Measurements from ENCODE around the gene ZNF45.

DNA sequence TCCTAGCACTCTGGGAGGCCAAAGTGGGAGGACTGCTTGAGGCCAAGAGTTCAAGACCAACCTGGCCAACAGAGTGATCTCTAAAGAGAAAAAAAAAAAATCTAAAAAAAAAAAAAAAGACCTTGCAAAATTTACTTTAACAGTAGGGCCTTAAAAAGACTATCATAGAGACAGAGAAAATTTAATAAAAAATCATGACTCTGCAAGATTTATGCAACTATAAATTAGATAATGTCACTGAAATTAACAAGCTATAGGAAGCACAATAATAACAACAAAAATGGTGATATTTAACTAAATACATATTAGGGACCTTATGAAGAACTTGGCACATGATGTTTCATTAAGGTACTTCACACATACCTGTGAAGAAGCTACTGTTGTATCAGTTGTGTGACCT lies 11.2 kb downstream of the ZNF45 start:
- no peak for TF ChIP-seq POLR2A (IDR thresholded peaks at IDR 0.05)
- TF ChIP-seq POLR2AphosphoS5 (IDR thresholded peaks at IDR 0.05): no peak
- TF ChIP-seq, protein P1, sequence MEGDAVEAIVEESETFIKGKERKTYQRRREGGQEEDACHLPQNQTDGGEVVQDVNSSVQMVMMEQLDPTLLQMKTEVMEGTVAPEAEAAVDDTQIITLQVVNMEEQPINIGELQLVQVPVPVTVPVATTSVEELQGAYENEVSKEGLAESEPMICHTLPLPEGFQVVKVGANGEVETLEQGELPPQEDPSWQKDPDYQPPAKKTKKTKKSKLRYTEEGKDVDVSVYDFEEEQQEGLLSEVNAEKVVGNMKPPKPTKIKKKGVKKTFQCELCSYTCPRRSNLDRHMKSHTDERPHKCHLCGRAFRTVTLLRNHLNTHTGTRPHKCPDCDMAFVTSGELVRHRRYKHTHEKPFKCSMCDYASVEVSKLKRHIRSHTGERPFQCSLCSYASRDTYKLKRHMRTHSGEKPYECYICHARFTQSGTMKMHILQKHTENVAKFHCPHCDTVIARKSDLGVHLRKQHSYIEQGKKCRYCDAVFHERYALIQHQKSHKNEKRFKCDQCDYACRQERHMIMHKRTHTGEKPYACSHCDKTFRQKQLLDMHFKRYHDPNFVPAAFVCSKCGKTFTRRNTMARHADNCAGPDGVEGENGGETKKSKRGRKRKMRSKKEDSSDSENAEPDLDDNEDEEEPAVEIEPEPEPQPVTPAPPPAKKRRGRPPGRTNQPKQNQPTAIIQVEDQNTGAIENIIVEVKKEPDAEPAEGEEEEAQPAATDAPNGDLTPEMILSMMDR (IDR thresholded peaks at IDR 0.05 in 8 of 11, conservative IDR thresholded peaks at IDR 0.05 in 3 of 11): no peak

Measured in spleen (tissue), 7 donors.